HUDEP-2 (cell line): Measurements from ENCODE around the gene ZSWIM3.

Experiments used
- DNase-seq, 76 experiments: peaks; one replicate each; lab custom pipeline; 2025; ENCODE audit not compliant: unreplicated experiment in 76 of 76; lab: John Stamatoyannopoulos, UW

ZSWIM3 gene

GRCh38 chr20:45907219-45907948, 50.0 kb downstream of the ZSWIM3 start:
- DNase-seq = no peak

GRCh38 chr20:45908084-45908483, 50.7 kb downstream of the ZSWIM3 start:
- DNase-seq = no peak

DNA sequence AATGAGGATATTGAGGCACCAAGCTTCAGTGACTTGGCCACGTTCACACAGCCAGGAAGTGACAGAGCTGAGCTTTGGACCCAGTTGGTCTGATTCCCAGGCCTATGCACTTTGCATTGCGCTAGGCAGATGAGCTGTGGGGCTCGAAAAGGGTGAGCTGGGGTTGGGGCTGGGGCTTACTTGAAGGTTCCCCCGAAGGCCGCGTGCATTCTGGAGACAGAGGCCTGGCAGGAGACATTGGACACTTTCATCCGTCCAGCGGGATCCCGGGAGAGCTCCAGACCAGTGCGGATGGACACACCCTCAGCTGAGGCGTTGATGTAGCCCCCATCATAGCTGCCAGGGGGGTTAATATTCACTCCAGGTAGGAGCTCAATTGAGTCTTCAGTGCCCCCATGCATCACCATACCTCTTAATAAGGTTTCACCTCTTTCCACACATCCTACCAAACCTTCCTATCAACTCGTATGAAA, 52.0 kb downstream of the ZSWIM3 start:
- DNase-seq = no peak

- no peak for DNase-seq
Observed at GRCh38 chr20:45909817-45910669, 52.6 kb downstream of the ZSWIM3 start.

DNA sequence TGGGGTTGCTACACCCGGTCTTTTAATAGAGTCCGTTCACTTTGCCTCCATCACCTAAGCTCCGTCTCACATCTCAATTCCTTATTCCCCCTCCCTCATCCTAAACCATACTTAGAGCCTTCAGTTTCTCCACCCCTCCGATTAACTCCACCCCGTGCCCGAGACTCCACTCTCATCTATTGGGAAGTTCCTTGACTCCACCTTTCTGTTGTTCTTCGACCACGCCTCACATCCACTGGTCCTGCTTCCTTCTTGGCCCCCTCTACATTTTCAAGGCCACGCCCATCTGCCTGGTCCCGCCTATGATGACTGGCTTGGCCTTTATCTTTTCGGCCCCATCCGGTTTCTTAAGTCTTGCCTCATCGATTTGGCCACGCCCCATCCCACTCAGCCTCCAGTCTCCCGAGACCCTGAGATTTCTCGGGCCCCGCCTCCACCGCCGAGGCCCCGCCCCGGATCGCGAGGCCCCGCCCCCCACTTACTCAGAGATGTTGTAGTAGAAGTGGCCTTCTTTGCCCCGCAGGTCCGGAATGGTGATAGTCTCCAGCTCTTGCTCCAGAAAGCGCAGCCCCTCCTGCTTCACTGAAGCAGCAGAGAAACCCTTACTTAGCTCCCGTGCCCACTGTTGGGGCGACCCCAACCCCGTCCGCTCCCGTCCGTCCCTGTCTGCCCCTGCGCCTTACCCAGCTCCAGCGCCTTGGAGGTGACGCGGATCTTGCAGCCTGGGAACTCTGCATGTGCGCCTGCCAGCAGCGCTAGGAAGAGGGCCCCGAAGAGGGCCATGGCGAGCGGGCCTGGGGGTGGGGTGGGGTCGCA, 53.5 kb downstream of the ZSWIM3 start:
- DNase-seq = peak; percentile 49 to 100 (median 98)

DNA sequence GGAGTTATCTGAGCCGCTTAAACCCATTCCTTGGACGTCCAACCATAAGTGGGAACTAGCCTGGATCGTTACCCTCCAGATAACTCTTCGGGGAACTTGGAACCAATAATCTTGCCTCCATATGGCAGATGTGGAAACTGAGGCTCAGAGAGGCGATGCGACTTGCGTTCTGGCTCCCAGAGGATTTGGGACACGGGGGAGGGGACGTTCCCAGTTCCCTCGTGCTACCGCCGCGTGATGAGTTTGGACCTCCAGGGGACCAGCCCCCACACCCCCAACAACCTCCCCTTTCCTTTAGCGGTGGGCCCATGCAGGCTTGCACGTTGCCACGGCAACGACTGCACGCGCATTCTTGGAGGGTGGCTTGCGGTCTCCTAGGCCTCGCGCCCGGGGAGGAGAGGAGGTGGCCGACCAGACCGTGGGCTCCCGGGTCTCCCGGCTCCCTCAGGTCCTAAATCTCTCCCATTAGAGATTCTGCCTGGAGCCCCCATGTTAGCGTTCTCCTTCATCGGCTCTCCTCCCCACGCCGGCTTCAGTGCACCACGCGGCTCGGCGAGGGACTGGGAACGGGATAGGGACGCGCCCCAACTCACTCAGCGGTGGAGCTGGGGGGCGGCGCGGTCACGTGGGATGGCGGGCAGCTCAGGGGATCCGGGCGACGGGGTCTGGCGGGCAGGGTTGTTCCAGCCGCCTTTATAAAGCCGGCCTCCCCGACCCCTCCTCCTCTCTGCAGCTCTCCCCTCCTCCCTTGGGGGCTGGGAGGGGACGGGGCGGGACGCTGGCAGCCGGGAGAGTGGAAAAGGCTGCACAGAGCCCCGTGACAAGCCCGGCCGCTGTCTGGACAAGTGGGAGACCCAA, 54.3 kb downstream of the ZSWIM3 start, which contains the start of gene PLTP:
TSS of gene PLTP (minus strand) at position 670 of the 858 bp plus-strand sequence. CDS start 703 bp downstream, outside the sequence.
- peak in 16 of 76 experiments; percentile 5 to 44 (median 15) for DNase-seq

DNA sequence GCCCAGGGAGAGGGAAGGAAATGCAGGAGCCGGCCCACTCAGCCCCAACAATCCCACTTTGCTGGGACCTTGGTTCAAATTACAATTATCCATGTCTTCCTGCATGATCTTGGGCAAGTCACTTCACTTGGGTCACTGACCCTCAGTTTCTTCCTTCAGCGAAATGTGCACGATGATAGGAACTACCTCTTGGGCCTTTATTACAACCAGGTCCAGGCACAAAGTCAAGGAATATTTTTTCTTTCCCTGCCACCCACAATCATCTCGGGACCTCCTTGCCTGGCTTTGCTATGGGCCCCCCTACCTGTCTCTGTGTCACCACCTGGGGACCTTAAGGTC, 54.9 kb downstream of the ZSWIM3 start:
- DNase-seq = no peak

GRCh38 chr20:45913116-45913515, 55.7 kb downstream of the ZSWIM3 start:
- no peak for DNase-seq

GRCh38 chr20:45917790-45918141, 60.4 kb downstream of the ZSWIM3 start:
- no peak for DNase-seq

- no peak for DNase-seq
Observed at GRCh38 chr20:45918182-45918737, 60.8 kb downstream of the ZSWIM3 start.

DNA sequence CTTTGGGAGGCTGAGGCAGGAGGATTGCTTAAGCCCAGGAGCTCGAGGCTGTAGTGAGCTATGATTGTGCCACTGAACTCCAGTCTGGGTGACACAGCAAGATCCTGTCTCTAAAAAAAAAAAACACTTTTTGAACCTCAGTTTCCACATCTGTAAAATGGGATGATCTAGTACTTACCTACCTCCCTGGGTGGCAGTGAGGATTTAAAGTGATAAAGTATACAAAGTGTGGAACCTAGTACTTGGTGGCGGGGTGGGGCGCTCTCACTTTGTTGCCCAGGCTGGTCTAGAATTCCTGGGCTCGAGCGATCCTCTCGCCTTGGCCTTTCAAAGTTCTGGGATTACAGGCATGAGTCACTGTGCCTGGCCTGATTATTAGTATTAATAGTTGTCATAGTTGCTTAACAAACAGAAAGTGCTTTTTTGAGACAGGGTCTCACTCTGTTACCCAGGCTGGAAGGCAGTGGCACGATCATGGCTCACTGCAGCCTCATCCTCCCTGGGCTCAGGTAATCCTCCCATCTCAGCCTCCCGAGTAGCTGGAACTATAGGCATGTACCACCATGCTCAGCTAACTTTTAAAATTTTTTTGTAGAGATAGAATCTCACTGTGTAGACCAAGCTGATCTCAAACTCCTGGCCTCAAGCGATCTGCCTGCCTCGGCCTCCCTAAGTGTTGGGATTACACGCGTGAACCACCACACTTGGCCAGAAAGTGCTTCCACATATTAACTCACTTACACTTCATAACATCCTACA, 61.5 kb downstream of the ZSWIM3 start:
- no peak for DNase-seq

DNA sequence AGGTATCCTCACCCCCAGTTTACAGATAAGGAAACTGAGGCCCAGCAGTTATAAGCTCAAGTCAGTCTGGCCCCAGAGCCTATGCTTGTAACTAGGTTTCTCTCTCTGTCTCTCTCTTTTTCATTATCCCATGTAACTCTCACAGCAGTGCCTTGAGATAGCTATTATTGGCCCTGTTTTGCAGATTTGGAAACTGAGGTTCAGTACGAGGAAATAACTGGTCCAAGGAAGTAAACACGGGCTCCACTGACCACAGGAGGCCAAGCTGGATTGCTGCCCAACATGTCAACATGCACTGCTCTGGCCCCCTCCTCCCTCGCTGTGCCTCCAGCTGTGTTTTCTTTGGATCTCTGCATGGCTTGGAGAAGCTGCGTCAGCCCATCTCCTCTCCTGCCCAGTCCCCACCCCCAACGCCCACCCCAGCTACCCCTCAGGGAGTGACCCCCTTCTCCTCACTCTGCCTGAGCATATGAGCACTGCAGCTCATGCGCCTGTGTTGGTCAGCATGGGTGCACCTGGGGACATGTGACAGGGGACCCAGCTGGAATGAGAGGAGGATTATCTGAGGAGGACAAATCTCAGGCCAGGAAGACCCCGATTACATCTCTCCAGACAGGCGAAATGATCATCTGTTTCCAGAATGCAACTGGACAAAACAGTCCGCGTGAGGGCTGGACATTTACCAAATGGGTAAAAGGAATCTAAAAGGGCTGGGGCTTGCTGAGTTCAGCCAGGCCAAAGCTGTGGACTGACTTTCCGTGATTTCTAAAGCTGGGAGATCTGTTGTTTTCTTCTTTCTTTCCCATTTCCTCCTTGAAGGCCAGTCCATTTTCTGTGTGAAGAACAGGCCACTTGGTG, 62.4 kb downstream of the ZSWIM3 start:
- DNase-seq = no peak

GRCh38 chr20:45920462-45921336, 63.3 kb downstream of the ZSWIM3 start:
- no peak for DNase-seq

DNA sequence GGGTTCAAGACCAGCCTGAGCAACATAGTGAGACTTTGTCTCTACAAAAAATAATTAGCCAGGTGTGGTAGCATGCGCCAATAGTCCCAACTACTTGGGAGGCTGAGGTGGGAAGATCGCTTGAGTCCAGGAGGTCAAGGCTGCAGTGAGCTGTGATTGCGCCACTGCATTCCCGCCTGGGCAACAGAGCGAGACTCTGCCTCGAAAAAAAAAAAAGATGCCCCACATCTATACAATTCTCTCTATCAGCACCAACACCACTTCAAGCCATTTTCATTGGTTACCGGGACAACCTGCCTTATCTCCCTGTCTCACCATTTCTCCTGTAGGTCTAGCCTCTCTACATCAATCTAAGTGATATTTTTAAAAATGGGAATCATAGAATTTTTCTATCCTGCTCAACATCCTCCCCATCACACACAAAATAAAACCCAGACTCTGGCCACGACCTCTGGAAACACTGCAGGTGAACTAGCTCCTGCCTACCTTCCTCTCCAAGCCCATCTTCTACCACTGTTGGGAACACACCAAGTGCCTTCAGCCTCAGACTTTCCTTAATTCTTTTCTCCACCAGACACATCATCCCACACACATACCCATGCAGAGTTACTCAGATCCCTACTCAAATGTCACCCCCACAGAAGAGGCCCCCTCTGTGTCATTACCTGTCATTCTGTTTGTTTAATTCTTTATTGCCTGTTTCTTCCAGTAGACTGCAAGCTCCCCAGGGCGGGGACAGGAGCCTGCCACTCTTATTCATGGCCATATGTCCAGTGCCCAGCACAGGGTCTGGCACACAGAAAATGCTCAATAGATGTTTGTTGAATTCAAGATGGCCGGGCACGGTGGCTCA, 64.1 kb downstream of the ZSWIM3 start:
- DNase-seq = no peak

DNA sequence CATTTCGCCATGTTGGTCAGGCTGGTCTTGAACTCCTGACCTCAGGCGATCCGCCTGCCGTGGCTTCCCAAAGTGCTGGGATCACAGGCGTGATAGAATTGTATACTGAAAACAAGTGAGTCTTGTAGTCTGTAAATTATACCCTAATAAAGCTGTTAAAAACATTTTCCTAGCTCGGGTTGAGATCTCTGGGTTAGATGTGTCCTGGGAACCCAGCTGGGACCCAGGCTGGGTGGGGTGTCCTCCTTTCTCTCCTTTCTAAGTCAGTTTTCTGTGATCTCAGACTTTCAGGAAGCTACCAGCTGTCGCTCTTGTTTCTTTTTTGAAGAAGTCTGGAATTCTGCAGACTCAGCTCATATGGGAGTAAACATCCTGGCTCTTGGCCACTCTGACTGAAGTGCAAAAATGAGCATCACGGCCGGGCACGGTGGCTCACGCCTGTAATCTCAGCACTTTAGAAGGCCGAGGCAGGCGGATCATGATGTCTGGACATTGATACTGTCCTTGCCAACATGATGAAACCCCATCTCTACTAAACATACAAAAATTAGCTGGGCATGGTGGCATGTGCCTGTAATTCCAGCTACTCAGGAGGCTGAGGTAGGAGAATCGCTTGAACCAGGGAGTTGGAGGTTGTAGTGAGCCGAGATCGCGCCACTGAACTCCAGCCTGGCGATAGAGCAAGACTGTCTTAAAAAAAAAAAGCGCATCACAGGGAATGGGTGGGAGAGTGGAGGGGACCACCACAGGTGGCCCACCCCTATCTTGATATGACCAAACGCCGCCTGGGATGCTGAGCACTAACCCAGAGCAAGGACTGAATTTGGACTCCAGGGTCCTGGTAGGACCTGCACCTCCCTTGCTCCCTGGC, 67.2 kb downstream of the ZSWIM3 start:
- DNase-seq = no peak
